Retinal pigment epithelial cell (primary cell): ENCODE data around the gene SRSF2.

Source experiments
- DNase-seq: peaks from one replicate; pipeline ENCODE4 v3.0.0-alpha.2; 2010; ENCODE audit warnings: low read depth
- H3K4me3 ChIP-seq: 2 replicates; pipeline ENCODE4 v1.5.1; 2011; ENCODE audit warnings: mild to moderate bottlenecking, low read length, control low read depth, moderate library complexity
- TF ChIP-seq, protein P1 (sequence below): conservative IDR thresholded peaks from 2 replicates; pipeline ENCODE4 v1.5.1; 2011; ENCODE audit warnings: low read depth, low read length, control low read depth, inconsistent platforms

Gene SRSF2

DNA sequence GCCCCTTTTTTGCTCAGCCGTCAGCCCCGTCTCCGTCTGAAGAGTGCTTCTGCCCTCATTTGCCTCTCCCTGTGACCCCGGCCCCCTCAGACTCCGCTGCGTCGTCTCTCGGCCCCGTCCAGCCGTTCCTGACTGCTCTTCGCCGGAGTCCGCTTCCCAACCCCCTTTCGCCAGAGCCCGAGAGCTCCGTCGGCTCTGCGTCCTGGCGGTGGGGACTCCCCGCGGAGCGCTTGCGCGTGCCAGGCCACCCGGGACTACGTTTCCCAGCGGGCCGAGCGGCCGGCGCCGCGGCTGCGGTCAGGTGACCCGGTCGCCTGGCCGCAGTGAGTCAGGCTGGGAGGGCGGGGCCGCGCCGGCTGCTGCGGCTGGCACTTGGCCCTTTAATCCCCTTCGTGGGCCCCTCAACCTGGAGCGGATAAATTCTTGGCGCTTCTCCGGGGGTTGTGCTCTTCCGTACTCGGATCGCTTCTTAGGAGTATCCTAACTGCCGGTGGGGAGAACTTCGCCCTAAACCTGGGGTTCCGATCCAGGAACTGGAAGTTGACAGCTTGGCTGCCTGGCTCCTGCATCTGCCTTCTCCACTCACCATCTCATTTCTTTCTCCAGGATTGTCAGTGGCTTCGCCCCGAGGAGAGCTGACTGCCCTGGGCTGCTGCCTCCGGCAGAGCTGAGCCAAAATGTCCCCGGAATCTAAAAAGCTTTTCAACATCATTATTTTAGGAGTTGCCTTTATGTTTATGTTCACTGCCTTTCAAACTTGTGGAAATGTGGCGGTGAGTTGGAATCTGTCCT lies 741 bp upstream of the SRSF2 start, which contains the start of gene MFSD11:
Gene MFSD11 (plus strand): TSS at position 444 of the 792 bp plus-strand sequence. CDS start 234 bp downstream, at position 678.
- H3K4me3 ChIP-seq: peak within 1 kb of the TSS; percentile 96
- TF ChIP-seq, protein P1, sequence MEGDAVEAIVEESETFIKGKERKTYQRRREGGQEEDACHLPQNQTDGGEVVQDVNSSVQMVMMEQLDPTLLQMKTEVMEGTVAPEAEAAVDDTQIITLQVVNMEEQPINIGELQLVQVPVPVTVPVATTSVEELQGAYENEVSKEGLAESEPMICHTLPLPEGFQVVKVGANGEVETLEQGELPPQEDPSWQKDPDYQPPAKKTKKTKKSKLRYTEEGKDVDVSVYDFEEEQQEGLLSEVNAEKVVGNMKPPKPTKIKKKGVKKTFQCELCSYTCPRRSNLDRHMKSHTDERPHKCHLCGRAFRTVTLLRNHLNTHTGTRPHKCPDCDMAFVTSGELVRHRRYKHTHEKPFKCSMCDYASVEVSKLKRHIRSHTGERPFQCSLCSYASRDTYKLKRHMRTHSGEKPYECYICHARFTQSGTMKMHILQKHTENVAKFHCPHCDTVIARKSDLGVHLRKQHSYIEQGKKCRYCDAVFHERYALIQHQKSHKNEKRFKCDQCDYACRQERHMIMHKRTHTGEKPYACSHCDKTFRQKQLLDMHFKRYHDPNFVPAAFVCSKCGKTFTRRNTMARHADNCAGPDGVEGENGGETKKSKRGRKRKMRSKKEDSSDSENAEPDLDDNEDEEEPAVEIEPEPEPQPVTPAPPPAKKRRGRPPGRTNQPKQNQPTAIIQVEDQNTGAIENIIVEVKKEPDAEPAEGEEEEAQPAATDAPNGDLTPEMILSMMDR: no peak

DNA sequence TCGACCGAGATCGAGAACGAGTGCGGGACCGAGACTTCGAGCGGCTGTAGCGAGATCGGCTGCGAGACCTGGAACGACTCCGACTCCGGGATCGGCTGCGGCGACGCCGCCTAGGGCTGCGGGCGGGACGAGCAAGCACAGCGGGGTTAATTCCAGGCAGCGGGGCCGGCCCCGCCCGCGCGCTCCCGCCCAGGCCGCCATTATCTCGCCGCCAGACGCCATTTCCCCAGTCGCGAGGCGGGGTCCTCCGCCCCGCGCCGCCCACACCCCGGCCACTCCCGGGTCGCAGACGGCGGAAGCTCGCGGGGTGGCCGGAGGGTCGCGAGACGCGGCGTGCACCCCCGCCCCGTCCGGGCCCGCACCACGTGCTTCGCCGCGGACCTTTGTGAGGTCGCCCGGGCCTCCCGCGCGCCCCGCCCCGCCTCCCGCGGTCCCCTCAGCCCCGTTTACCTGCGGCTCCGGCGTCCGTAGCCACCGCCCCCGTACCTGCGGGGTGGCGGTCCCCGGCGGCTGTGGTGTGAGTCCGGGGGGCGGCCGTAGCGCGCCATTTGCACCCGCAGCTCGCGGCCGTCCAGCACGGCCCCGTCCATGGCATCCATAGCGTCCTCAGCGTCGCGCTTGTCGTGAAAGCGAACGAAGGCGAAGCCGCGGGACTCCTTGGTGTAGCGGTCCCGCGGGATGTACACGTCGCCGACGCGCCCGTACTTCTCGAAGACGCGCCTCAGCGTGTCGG lies 616 bp downstream of the SRSF2 start:
- no peak for DNase-seq
- TF ChIP-seq, protein P1: peak; percentile 25
- peak overlapping the region; percentile 85 for H3K4me3 ChIP-seq

More for the DNA sequence above, 741 bp upstream of the SRSF2 start, which contains the start of gene MFSD11:
- peak; percentile 87 for DNase-seq

DNA sequence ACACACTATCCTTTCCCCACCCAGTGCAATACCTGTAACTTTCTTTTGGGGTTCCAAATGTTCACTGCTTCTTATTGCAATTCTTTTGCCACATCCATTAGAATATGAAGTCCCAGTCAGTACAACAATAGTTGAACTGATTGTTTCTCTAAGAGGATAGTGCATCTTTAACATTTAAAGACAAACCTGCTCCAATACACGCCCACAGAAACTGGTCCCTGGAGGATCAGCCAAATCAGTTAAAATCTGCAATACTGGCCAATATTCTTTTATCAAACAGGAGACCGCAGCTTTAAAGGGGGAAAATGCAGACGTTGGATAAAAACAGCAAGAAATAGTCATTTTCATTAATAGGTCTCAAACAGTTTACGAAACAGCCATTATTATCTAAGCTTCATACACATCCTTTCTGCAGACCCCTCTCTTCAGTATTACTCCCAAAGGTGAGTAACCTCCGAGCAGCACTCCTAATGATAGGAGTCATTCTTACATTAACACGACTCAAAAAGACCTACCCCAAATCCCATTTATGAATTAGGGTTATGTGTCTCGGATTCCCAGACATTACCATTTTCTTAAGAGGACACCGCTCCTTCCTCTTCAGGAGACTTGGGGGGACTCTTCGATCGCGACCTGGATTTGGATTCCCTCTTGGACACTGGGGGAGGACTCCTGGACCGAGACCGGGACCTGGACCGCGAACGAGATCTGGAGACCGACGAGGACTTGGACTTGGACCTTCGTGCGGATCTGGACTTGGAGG lies 1.4 kb downstream of the SRSF2 start:
- TF ChIP-seq, protein P1: no peak
- H3K4me3 ChIP-seq: peak overlapping the region; percentile 85
- DNase-seq: no peak

DNA sequence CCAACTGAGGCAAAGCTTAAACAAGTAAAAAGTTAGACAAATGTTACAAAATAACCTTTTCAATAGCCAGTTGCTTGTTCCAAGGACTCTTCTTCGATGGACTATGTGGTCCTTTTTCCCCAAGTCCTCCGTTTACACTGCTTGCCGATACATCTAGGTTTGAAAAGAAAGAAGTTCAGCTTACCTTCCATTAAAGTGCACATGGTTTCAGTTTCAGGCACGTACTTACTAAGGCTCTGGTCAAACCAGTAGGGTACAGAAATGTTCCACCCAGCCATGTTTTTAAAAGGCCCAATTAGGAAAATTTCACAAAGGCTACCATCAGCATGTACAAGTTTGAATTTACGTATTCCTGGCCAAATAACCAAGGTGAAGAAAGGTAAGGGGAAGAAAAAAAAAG lies 2.1 kb downstream of the SRSF2 start:
- peak overlapping the region; percentile 85 for H3K4me3 ChIP-seq
- no peak for DNase-seq
- TF ChIP-seq, protein P1: no peak

DNA sequence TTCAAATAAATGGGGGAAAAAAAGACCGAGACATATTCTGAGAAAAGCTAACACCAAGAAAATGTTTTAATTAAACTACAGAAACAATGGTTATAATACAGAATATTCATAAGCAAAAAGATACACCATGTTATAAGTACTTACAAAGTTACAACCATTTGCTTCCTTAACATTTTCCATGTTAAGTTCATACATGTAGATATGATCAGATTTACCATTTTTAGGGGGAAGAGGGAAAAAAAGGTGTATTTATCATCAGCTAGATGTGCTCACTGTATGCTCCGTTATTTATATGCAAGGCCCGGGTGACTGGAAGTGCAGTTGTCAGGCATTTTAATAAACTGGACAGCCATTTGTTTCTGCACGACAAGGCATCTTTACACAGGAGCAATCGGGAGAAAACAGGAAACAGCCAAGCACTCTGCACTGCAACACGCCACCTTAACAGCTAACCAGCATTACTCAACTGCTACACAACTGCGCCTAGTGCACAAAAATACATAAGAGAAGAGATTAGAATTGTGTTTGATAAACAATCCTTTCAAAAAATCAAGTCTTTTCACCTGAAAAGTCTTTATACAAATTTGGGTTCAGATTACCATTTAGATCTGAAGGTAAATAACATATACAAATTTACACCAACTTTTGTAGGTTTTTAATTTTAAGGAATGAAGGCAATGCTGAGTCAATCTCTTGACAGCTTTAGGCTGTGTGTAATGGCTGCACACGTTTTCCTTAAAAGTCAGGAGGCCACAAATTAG lies 2.9 kb downstream of the SRSF2 start:
- no peak for DNase-seq

DNA sequence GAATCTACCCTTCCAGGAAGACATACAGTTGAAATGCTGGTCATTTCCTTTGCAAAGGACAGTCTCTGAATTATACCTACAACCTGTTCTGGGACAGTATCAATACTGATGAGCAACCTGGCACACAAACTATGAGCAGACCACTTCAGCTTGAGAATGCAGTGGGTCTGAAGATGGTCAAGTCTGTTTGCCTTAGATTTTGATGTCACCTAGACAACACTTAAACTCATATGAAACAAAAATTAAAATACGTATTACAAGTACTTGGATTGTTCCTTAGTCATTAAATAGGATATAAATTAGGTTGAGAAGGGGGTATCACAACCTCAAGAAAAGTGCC lies 3.5 kb downstream of the SRSF2 start:
- DNase-seq: no peak
- TF ChIP-seq, protein P1: no peak
- peak overlapping the region; percentile 85 for H3K4me3 ChIP-seq

More for the DNA sequence above, 2.9 kb downstream of the SRSF2 start:
- H3K4me3 ChIP-seq: peak overlapping the region; percentile 85
- TF ChIP-seq, protein P1: no peak
